Right lobe of liver (tissue), 6 donors: ENCODE measurements around the gene SECISBP2. TPM values are rescaled to one million over a fixed set of nuclear protein-coding genes. Genes with fewer than 3 reads are reported as not detected.

Experiments
- ATAC-seq, 4 donors: fragments of 200-7000 bp; cut with Tn5 transposase; one replicate each; pipeline ENCODE4 v1.9.1; 2020; ENCODE audit warnings: mild to moderate bottlenecking in 4 of 4, moderate library complexity in 4 of 4
- DNase-seq, 3 donors: peaks; one replicate each; pipeline ENCODE4 v3.0.0-alpha.2; 2020
- H3K27ac ChIP-seq, 3 donors: fragments of 200-600 bp; one replicate each; pipeline ENCODE4 v1.8.0; 2022
- H3K27me3 ChIP-seq, 2 donors: fragments of 200-600 bp; one replicate each; pipeline ENCODE4 v1.8.0; 2022
- H3K36me3 ChIP-seq, 4 donors: fragments of 200-600 bp; sonication (generic) in 1 of 4; one replicate each; pipeline versions ENCODE4 v1.5.1 to v1.8.0; 2017 to 2022; ENCODE audit warnings: control low read depth in 1 of 4
- H3K4me1 ChIP-seq, 4 donors: fragments of 200-600 bp; sonication (generic) in 1 of 4; one replicate each; pipeline versions ENCODE4 v1.5.1 to v1.8.0; 2017 to 2022; ENCODE audit warnings: control low read depth in 1 of 4
- H3K4me3 ChIP-seq, 3 donors: fragments of 200-600 bp; one replicate each; pipeline ENCODE4 v1.8.0; 2022
- H3K9me3 ChIP-seq, 4 donors: fragments of 200-600 bp; sonication (generic) in 1 of 4; one replicate each; pipeline versions ENCODE4 v1.5.1 to v1.8.0; 2017 to 2022; ENCODE audit warnings: control low read depth in 1 of 4
- CTCF ChIP-seq, 4 donors: fragments of 200-600 bp in 3 of 4; fragments of 450-650 bp in 1 of 4; IDR thresholded peaks; one replicate each; pipeline versions ENCODE4 v1.5.1 to v1.8.0; 2016 to 2022; ENCODE audit warnings: antibody characterized with exemption in 4 of 4, mild to moderate bottlenecking in 2 of 4
- POLR2A ChIP-seq: fragments of 450-650 bp; IDR thresholded peaks from one replicate; pipeline ENCODE4 v1.6.1; 2017; ENCODE audit warnings: antibody characterized with exemption, mild to moderate bottlenecking
- WGBS: methylation state at CpG from one replicate; pipeline ENCODE4 v1.1.6; 2018; ENCODE audit warnings: low coverage, low lambda C conversion rate; ENCODE audit not compliant: insufficient coverage; ENCODE audit errors: missing lambda C conversion rate; 5-methylcytosine and 5-hydroxymethylcytosine counted together
- intact Hi-C, 2 donors: fragments of 100-400 bp; cut with DNase I; formaldehyde crosslinking; loops; one replicate each; pipeline versions ENCODE4 v1.11.2 to v1.14.1; 2022
- total RNA-seq, 6 experiments: library from RNA; depleted of rRNA in 2 of 6; stranded (reverse); fragments of >200 nt in 2 of 6; fragmentation: NEBNext Ultra II Directional in 3 of 6; extraction: Animal tissue kit (Norgen Biotek cat#: 25700) in 3 of 6; gene quantifications; one replicate each; pipeline versions ENCODE4 v1.1.0 to v1.2.4, GENCODE V29; 2016 to 2023
- donor health status: DM: no; HTN: yes; CAD: no.
- donor health status: DM: no; HTN: no; CAD: no.
- donor health status: DM: no; HTN: no; CAD: no.
- donor health status: DM: no; HTN: yes; CAD: no.
- donor health status: DM: no; HTN: yes; CAD: no.

The SECISBP2 gene
- total RNA-seq, 6 experiments from 2014 or later, result 17.3 to 34.2 (median 26.5) TPM

GRCh38 chr9:89390578-89391116 is 72.3 kb downstream of the SECISBP2 start:
- no peaks in the 10 kb centered on the region for H3K36me3 ChIP-seq
- WGBS, result 20% methylated on average over 1 of the region's 5 CpGs
- DNase-seq (no peak), ATAC-seq (no peak)
- peaks cover 0 to 40% (median 16%) of the 10 kb centered on the region in 4 donors for H3K4me1 ChIP-seq
- intact Hi-C loops, result loop anchor here in 1 of 2 donors (10.0 kb wide), 1 partner anchor 144 kb away; no protein-coding TSS in a partner anchor
- no peaks in the 10 kb centered on the region for H3K27me3 ChIP-seq
- TF ChIP-seq CTCF (IDR thresholded peaks at IDR 0.05) (no peak), POLR2A (no peak)
- no peaks in the 10 kb centered on the region for H3K9me3 ChIP-seq
- no peak overlapping the region for H3K27ac ChIP-seq
- H3K4me3 ChIP-seq, result no peak overlapping the region

GRCh38 chr9:89391585-89391984 is 73.3 kb downstream of the SECISBP2 start:
- DNase-seq (no peak), ATAC-seq (no peak)
- TF ChIP-seq POLR2A (no peak), CTCF (IDR thresholded peaks at IDR 0.05) (no peak)
- no peaks in the 10 kb centered on the region for H3K9me3 ChIP-seq
- 100% methylated on average over 2 of the region's 6 CpGs for WGBS
- H3K36me3 ChIP-seq, result no peaks in the 10 kb centered on the region
- no peaks in the 10 kb centered on the region for H3K27me3 ChIP-seq
- peaks cover 0 to 33% (median 12%) of the 10 kb centered on the region in 4 donors for H3K4me1 ChIP-seq
- no peak overlapping the region for H3K27ac ChIP-seq
- H3K4me3 ChIP-seq, result no peak overlapping the region
- intact Hi-C loops, result loop anchor here in 1 of 2 donors (10.0 kb wide), 1 partner anchor 143 kb away; no protein-coding TSS in a partner anchor

GRCh38 chr9:89394412-89394811 is 76.1 kb downstream of the SECISBP2 start:
- no peaks in the 10 kb centered on the region for H3K36me3 ChIP-seq

GRCh38 chr9:89395931-89396710 is 77.8 kb downstream of the SECISBP2 start:
- Histone ChIP-seq H3K4me1 (peaks cover 0 to 5% (median 2%) of the 10 kb centered on the region in 4 donors), H3K27me3 (no peaks in the 10 kb centered on the region), H3K27ac (no peak overlapping the region), H3K36me3 (no peaks in the 10 kb centered on the region), H3K4me3 (no peak overlapping the region), H3K9me3 (no peaks in the 10 kb centered on the region)
- intact Hi-C loops, result loop anchor here in 1 of 2 donors (10.0 kb wide), 1 partner anchor 139 kb away; no protein-coding TSS in a partner anchor
- ATAC-seq (no peak), DNase-seq (no peak)
- 88% methylated on average over 4 of the region's 11 CpGs for WGBS
- TF ChIP-seq CTCF (IDR thresholded peaks at IDR 0.05) (no peak), POLR2A (no peak)

More at GRCh38 chr9:89394412-89394811, 76.1 kb downstream of the SECISBP2 start:
- 83% methylated on average over 3 of the region's 12 CpGs for WGBS
- ATAC-seq (no peak), DNase-seq (no peak)
- H3K4me3 ChIP-seq, result no peak overlapping the region
- no peaks in the 10 kb centered on the region for H3K9me3 ChIP-seq
- intact Hi-C loops, result loop anchor here in 1 of 2 donors (10.0 kb wide), 1 partner anchor 140 kb away; no protein-coding TSS in a partner anchor
- H3K27ac ChIP-seq, result no peak overlapping the region
- no peaks in the 10 kb centered on the region for H3K27me3 ChIP-seq
- TF ChIP-seq CTCF (IDR thresholded peaks at IDR 0.05), result no peak
- no peak for TF ChIP-seq POLR2A
- H3K4me1 ChIP-seq, result peaks cover 0 to 13% (median 3%) of the 10 kb centered on the region in 4 donors
